Measurements from ENCODE around the gene AFF3. TPM values are rescaled to one million over a fixed set of nuclear protein-coding genes. Genes with fewer than 3 reads are reported as not detected.
A peak's percentile ranks its signal among the peaks of the same experiment; 100 is the strongest.

The AFF3 gene
- total and polyA plus RNA-seq, 7 donors = 0.46 to 25.0 (median 18.6) TPM

- H3K27me3 ChIP-seq = no peaks in the 10 kb centered on the region
- H3K4me3 ChIP-seq = no peak overlapping the region
- TF ChIP-seq POLR2AphosphoS5 (IDR thresholded peaks at IDR 0.05) = no peak
- no peak for TF ChIP-seq EP300 (IDR thresholded peaks at IDR 0.05)
- no peak for TF ChIP-seq CTCF (IDR thresholded peaks at IDR 0.05)
- no peak for DNase-seq
- peak overlapping the region in 1 of 4 donors; percentile 38 for H3K27ac ChIP-seq
- H3K36me3 ChIP-seq = no peaks in the 10 kb centered on the region
- H3K4me1 ChIP-seq = peaks cover 0 to 25% (median 18%) of the 10 kb centered on the region in 4 donors
- no peaks in the 10 kb centered on the region for H3K9me3 ChIP-seq
- 92 to 94% methylated on average over 4 of the region's 4 CpGs for WGBS, 2 donors
- intact Hi-C loops (cut with DNase I) = no loop called here
These were observed 506.7 kb downstream of the AFF3 start for GRCh38 chr2:99635710-99636109.

GRCh38 chr2:99634234-99634633 lies 508.2 kb downstream of the AFF3 start:
- Histone ChIP-seq H3K27ac (no peak overlapping the region), H3K36me3 (no peaks in the 10 kb centered on the region), H3K4me3 (no peak overlapping the region), H3K9me3 (no peaks in the 10 kb centered on the region), H3K4me1 (peaks cover 0 to 19% (median 13%) of the 10 kb centered on the region in 4 donors), H3K27me3 (no peaks in the 10 kb centered on the region)
- 83 to 91% methylated on average over 2 of the region's 2 CpGs for WGBS, 2 donors
- no peak for DNase-seq
- TF ChIP-seq EP300 (IDR thresholded peaks at IDR 0.05) (no peak), POLR2A (IDR thresholded peaks at IDR 0.05) (no peak)
- intact Hi-C loops (cut with DNase I) = no loop called here

GRCh38 chr2:99631700-99632099 lies 510.7 kb downstream of the AFF3 start:
- Histone ChIP-seq H3K9me3 (no peaks in the 10 kb centered on the region), H3K27ac (no peak overlapping the region), H3K27me3 (no peaks in the 10 kb centered on the region), H3K4me1 (peaks cover 0 to 13% (median 7%) of the 10 kb centered on the region in 4 donors), H3K36me3 (no peaks in the 10 kb centered on the region), H3K4me3 (no peak overlapping the region)
- no peak for DNase-seq
- intact Hi-C loops (cut with DNase I) = no loop called here
- no peak for TF ChIP-seq EP300 (IDR thresholded peaks at IDR 0.05)
- TF ChIP-seq CTCF (IDR thresholded peaks at IDR 0.05) = no peak
- TF ChIP-seq POLR2AphosphoS5 (IDR thresholded peaks at IDR 0.05) = no peak
- no peak for TF ChIP-seq POLR2A (IDR thresholded peaks at IDR 0.05)
- WGBS, 2 donors = 87 to 88% methylated on average over 3 of the region's 3 CpGs

GRCh38 chr2:99629320-99629719 lies 513.1 kb downstream of the AFF3 start:
- H3K27ac ChIP-seq = no peak overlapping the region
- no peak overlapping the region for H3K4me3 ChIP-seq
- no peaks in the 10 kb centered on the region for H3K4me1 ChIP-seq
- 92% methylated on average over 5 of the region's 5 CpGs for WGBS, 2 donors
- no peaks in the 10 kb centered on the region for H3K9me3 ChIP-seq
- TF ChIP-seq EP300 (IDR thresholded peaks at IDR 0.05) (no peak), CTCF (IDR thresholded peaks at IDR 0.05) (no peak), POLR2AphosphoS5 (IDR thresholded peaks at IDR 0.05) (no peak), POLR2A (IDR thresholded peaks at IDR 0.05) (no peak)
- H3K27me3 ChIP-seq = no peaks in the 10 kb centered on the region
- no peak for DNase-seq
- intact Hi-C loops (cut with DNase I) = no loop called here
- no peaks in the 10 kb centered on the region for H3K36me3 ChIP-seq

- Histone ChIP-seq H3K4me3 (no peak overlapping the region), H3K36me3 (no peaks in the 10 kb centered on the region), H3K27me3 (no peaks in the 10 kb centered on the region), H3K9me3 (no peaks in the 10 kb centered on the region), H3K27ac (no peak overlapping the region), H3K4me1 (peaks cover 0 to 25% (median 24%) of the 10 kb centered on the region in 4 donors)
- DNase-seq = no peak
- intact Hi-C loops (cut with DNase I) = no loop called here
- WGBS, 2 donors = 68 to 92% methylated on average over 1 of the region's 1 CpG
- TF ChIP-seq CTCF (IDR thresholded peaks at IDR 0.05) (no peak), EP300 (IDR thresholded peaks at IDR 0.05) (no peak), POLR2A (IDR thresholded peaks at IDR 0.05) (no peak), POLR2AphosphoS5 (IDR thresholded peaks at IDR 0.05) (no peak)
These were observed 516.2 kb downstream of the AFF3 start for GRCh38 chr2:99626158-99626557.
